C4-2B (cell line): ENCODE results near the gene CREB3.

ENCODE experiments used
- ZFX ChIP-seq: fragments of 450-650 bp; IDR thresholded peaks from 2 replicates; pipeline ENCODE4 v1.6.1; 2017
- TF ChIP-seq, protein P1 (sequence below): fragments of 450-650 bp; conservative IDR thresholded peaks from 2 replicates; pipeline ENCODE4 v1.5.1; 2017; ENCODE audit warnings: mild to moderate bottlenecking

DNA sequence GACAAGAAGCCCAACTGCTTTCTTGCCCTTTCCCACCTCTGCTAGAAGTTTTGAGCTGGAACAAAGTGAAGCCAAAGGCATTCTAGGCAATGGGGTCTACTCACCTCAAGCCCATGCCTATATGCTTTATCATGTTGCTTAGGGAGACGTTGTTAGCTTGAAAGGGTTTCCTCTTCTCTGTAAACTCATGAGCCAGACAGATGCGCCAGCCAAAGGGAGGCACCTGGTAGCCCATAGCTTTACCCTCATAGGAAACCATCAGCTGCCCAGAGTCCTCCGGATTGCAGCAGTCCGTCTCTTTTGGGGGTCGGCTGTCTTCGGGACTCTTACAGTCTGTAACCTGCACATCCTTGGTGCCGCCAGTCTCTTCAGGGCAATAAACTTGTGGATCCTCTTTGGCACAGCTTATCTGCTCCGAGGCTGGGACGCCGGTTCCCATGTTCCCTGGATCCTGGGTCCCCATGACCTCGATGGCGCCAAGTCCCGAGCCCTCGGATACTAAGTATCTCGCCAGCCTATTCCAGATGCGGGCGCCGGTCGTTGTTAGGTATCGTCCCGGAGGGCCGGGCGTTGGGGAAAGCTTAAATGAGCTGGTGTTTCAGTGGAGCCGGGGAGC lies 15.9 kb downstream of the CREB3 start:
- TF ChIP-seq, protein P1, sequence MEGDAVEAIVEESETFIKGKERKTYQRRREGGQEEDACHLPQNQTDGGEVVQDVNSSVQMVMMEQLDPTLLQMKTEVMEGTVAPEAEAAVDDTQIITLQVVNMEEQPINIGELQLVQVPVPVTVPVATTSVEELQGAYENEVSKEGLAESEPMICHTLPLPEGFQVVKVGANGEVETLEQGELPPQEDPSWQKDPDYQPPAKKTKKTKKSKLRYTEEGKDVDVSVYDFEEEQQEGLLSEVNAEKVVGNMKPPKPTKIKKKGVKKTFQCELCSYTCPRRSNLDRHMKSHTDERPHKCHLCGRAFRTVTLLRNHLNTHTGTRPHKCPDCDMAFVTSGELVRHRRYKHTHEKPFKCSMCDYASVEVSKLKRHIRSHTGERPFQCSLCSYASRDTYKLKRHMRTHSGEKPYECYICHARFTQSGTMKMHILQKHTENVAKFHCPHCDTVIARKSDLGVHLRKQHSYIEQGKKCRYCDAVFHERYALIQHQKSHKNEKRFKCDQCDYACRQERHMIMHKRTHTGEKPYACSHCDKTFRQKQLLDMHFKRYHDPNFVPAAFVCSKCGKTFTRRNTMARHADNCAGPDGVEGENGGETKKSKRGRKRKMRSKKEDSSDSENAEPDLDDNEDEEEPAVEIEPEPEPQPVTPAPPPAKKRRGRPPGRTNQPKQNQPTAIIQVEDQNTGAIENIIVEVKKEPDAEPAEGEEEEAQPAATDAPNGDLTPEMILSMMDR, result no peak
- TF ChIP-seq ZFX, result no peak
